ENCODE data around the gene KRTAP19-6. TPM values are rescaled to one million over a fixed set of nuclear protein-coding genes. Genes with fewer than 3 reads are reported as not detected.

Gene KRTAP19-6, protein sequence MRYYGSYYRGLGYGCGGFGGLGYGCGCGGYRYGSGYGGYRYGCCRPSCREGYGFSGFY
- total RNA-seq = not detected

DNA sequence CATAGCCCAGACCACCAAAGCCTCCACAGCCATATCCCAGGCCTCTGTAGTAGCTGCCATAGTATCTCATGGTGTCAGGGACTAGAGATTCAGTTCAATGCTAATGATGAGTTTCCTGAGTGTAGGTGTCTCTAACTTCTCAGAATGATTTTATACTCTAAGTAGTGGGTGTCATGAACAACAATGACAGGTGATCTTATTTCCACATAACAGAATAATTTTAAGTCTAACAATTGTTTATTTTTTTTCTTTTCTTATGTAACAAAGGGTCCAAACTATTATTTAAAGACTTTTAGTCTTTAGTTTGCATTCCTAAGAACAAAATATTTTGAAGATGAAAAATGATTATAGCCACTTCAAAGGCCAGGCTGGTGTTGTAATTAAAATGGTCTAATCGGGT lies at the start of gene KRTAP19-6:
TSS of gene KRTAP19-6 (minus strand) at position 101 of the 400 bp plus-strand sequence. CDS start at position 70, 31 bp downstream.
- Mint-ChIP-seq H3K4me1 (no peaks in the 10 kb centered on the region), H3K27me3 (no peaks in the 10 kb centered on the region), H3K27ac (no peak within 1 kb of the TSS), H3K36me3 (ENCODE audit: low read depth) (no peaks in the 10 kb centered on the region), H3K4me3 (no peak within 1 kb of the TSS), H3K9me3 (ENCODE audit: low read depth) (no peaks in the 10 kb centered on the region)
- DNase-seq (no peak), ATAC-seq (no peak)
- ChIA-PET CTCF (interaction anchor here (1.1 kb wide), 1 partner anchor 8 kb away, joined by 4 read pairs; no protein-coding TSS in a partner anchor), POLR2A (no interaction called here)
- intact Hi-C loops (cut with DNase I, micrococcal nuclease) = no loop called here

DNA sequence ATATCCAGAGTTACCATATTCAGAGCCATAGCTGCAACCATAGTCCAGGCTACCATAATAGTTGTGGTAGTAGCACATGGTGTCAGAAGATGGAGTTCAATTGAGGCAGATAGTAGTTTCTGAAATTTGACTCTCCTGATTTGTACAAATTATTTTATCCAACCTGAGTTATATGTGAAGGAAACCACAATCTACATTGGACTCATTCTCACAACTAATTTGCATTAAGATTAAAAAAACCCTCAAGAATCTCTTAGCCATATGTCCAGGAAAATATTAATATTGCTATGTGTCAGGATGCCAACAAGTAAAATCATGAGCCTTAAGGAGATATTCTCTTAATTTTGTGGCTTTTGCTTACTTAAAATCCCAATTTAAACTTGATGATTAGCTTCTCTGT lies 48.6 kb upstream of the KRTAP19-6 start, which contains the start of gene KRTAP22-2:
TSS of gene KRTAP22-2 (minus strand) at position 101 of the 400 bp plus-strand sequence.
- ChIA-PET POLR2A (no interaction called here), CTCF (no interaction called here)
- Mint-ChIP-seq H3K36me3 (ENCODE audit: low read depth) (no peaks in the 10 kb centered on the region), H3K27me3 (no peaks in the 10 kb centered on the region), H3K4me1 (no peaks in the 10 kb centered on the region), H3K27ac (no peak within 1 kb of the TSS), H3K9me3 (ENCODE audit: low read depth) (no peaks in the 10 kb centered on the region), H3K4me3 (no peak within 1 kb of the TSS)
- intact Hi-C loops (cut with DNase I, micrococcal nuclease) = no loop called here
- DNase-seq (no peak), ATAC-seq (no peak)

DNA sequence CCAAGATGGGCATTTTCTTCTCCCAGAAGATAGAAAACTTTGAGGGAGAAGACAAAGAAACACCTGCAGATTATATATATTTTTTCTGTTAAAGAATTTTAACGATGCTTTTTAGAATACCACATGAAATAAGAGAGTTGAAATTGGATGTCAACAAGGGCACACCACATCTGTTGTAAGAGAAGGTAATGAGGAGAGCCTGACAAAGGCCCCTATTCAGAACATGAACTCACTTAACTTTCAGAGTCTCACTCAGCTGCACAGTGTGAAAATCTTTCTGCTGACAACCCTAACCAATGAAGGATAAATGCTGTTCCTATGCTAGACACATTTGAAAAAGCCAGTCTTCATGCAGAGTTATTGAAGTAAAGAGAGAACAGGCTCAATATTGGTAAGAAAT lies 41.2 kb upstream of the KRTAP19-6 start:
- intact Hi-C loops (cut with DNase I, micrococcal nuclease) = no loop called here
- Mint-ChIP-seq H3K9me3 (ENCODE audit: low read depth) (no peaks in the 10 kb centered on the region), H3K4me1 (no peaks in the 10 kb centered on the region), H3K36me3 (ENCODE audit: low read depth) (no peaks in the 10 kb centered on the region), H3K27me3 (no peaks in the 10 kb centered on the region), H3K4me3 (no peak overlapping the region), H3K27ac (no peak overlapping the region)
- no peak for ATAC-seq
- ChIA-PET POLR2A (no interaction called here), CTCF (no interaction called here)
- no peak for DNase-seq

DNA sequence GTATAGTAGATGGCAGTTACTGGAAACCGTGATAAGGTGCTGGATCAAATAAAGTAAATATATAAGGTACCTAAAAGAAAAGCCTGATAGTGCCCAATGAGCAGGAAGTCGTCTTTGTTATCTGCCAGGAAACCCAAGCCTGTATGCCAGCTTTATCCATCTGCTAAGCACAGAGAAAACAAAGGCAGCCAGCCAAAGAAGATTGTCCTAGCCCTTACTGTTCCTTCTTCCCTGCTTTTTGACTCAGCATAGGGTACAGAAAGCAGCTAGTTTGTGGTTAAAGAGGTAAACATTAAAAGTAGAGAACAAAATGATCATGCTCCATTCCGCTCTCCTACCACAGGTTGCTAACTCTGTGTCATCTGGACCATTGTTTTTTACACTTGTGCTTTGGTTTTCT lies 38.5 kb upstream of the KRTAP19-6 start:
- POLR2A ChIA-PET = no interaction called here
- intact Hi-C loops (cut with DNase I, micrococcal nuclease) = no loop called here
- Mint-ChIP-seq H3K27ac (no peak overlapping the region), H3K4me3 (no peak overlapping the region), H3K36me3 (ENCODE audit: low read depth) (no peaks in the 10 kb centered on the region), H3K9me3 (ENCODE audit: low read depth) (no peaks in the 10 kb centered on the region), H3K4me1 (no peaks in the 10 kb centered on the region), H3K27me3 (peaks cover 2% of the 10 kb centered on the region)
- CTCF ChIA-PET = no interaction called here
- no peak for ATAC-seq
- DNase-seq = no peak

DNA sequence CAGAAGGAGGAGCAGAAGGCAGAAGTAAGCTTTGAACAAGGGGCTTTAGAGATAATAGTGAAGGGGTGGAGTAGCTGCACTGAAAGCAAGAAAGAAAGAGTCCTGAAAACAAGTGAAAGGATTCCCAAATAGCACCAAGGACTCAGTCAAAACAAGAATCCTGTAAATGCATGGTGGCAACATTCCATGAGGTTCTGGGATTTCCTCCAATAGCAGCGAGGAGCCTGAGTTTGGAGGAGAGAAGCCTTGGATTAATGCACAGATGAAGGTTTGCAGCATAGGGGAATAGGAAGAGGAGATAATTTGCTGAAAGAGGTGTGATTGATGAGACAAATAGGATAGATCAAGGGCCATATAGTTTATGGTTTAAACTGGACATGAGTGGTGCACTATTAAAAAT lies 37.7 kb upstream of the KRTAP19-6 start:
- Mint-ChIP-seq H3K27ac (no peak overlapping the region), H3K27me3 (peaks cover 2% of the 10 kb centered on the region), H3K36me3 (ENCODE audit: low read depth) (no peaks in the 10 kb centered on the region), H3K4me3 (no peak overlapping the region), H3K9me3 (ENCODE audit: low read depth) (no peaks in the 10 kb centered on the region), H3K4me1 (no peaks in the 10 kb centered on the region)
- intact Hi-C loops (cut with DNase I, micrococcal nuclease) = no loop called here
- no peak for DNase-seq
- ChIA-PET POLR2A (no interaction called here), CTCF (no interaction called here)
- no peak for ATAC-seq

DNA sequence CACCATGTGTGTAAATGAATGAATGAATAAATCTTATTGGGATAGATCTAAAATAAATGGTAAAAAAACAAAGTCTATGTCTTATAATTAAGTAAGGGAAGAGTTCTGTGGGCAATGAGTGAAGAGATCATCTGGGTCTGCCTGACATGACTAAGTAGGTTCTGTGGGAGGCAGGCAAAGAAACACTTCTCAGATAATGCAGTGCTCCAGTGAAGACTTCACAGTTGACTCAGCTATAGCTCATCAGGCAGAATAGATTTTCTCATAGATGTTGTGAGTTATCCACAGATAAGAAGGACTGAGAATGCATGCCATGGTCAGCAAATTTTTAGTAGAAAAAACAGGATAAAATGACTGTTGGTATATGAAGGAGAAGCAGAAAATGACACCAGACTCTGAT lies 36.1 kb upstream of the KRTAP19-6 start:
- intact Hi-C loops (cut with DNase I, micrococcal nuclease) = no loop called here

DNA sequence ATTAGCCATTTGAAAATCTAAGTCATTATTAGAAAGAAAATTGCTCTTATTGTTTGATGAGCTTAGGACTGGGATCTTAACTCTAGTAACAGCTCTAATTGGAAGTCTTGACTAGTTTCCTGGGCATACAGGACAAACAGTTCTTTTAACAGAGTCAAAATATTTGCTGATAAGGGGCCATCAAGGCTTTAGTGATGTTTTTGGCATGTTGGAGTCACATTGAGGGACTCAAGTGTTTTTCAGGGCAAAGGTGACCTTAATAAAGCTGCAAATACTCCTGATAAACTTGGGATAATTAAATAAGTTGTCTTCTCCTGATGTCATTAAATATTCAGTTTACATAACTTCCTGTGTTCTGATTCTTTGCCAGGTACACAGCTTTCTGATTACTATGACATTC lies 26.0 kb upstream of the KRTAP19-6 start:
- intact Hi-C loops (cut with DNase I, micrococcal nuclease) = no loop called here
- no peaks in the 10 kb centered on the region for H3K9me3 Mint-ChIP-seq (ENCODE audit: low read depth)
- H3K4me1 Mint-ChIP-seq = no peaks in the 10 kb centered on the region
- ChIA-PET POLR2A (no interaction called here), CTCF (interaction anchor here (1.0 kb wide), 1 partner anchor 9 kb away, joined by 3 read pairs; no protein-coding TSS in a partner anchor)
- no peak overlapping the region for H3K27ac Mint-ChIP-seq
- ATAC-seq (no peak), DNase-seq (no peak)
- H3K4me3 Mint-ChIP-seq = no peak overlapping the region
- no peaks in the 10 kb centered on the region for H3K36me3 Mint-ChIP-seq (ENCODE audit: low read depth)
- no peaks in the 10 kb centered on the region for H3K27me3 Mint-ChIP-seq

More for the DNA sequence above, 36.1 kb upstream of the KRTAP19-6 start:
- no peaks in the 10 kb centered on the region for H3K36me3 Mint-ChIP-seq (ENCODE audit: low read depth)
- ATAC-seq (no peak), DNase-seq (no peak)
- no peaks in the 10 kb centered on the region for H3K4me1 Mint-ChIP-seq
- no peaks in the 10 kb centered on the region for H3K9me3 Mint-ChIP-seq (ENCODE audit: low read depth)
- CTCF ChIA-PET = no interaction called here
- POLR2A ChIA-PET = no interaction called here
- no peak overlapping the region for H3K27ac Mint-ChIP-seq
- peaks cover 2% of the 10 kb centered on the region for H3K27me3 Mint-ChIP-seq
- H3K4me3 Mint-ChIP-seq = no peak overlapping the region

DNA sequence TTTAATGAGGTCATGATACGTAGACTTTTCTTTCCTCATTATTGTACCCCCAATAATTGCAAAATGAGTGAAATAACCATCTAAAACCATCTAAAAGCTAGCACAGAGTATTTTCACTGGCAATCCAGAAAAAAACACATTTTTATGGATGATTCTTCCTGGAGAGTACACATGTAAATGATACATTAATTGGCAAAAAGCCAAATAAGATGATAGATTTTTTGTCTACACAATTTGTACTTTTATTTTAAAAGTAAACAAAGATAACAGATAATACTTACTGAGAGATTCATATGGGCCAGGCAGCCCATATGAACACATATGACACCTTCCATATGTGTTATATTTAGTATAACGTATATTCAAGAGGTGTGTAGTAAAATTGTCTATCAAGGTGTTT lies 22.0 kb upstream of the KRTAP19-6 start:
- CTCF ChIA-PET = no interaction called here
- no peak for DNase-seq

DNA sequence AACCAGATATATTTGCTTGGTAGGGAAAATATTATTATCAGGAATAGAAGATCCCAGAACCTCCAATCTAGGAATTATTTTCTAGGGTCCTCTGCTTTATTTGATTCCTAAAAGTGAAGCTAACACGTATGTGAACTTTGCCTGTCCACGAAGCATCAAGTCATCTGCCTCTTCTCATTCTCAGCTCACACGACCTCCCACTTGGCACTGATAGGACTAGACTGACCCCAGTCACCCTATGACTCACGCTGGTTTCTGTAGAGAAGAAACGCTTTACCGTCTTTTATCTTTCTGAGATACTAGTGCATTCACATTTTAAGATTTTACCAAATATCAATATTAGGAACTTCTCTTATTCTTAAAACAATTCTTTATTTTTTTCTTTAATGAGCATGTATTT lies 21.4 kb upstream of the KRTAP19-6 start:
- no peak overlapping the region for H3K4me3 Mint-ChIP-seq
- DNase-seq (no peak), ATAC-seq (no peak)
- CTCF ChIA-PET = no interaction called here
- intact Hi-C loops (cut with DNase I, micrococcal nuclease) = no loop called here
- no peaks in the 10 kb centered on the region for H3K9me3 Mint-ChIP-seq (ENCODE audit: low read depth)
- H3K4me1 Mint-ChIP-seq = no peaks in the 10 kb centered on the region
- no peak overlapping the region for H3K27ac Mint-ChIP-seq
- H3K36me3 Mint-ChIP-seq (ENCODE audit: low read depth) = no peaks in the 10 kb centered on the region
- no peaks in the 10 kb centered on the region for H3K27me3 Mint-ChIP-seq
- POLR2A ChIA-PET = no interaction called here

More for the DNA sequence above, 22.0 kb upstream of the KRTAP19-6 start:
- Mint-ChIP-seq H3K4me1 (no peaks in the 10 kb centered on the region), H3K27me3 (no peaks in the 10 kb centered on the region), H3K27ac (no peak overlapping the region), H3K9me3 (ENCODE audit: low read depth) (no peaks in the 10 kb centered on the region), H3K4me3 (no peak overlapping the region), H3K36me3 (ENCODE audit: low read depth) (no peaks in the 10 kb centered on the region)
- POLR2A ChIA-PET = no interaction called here
- intact Hi-C loops (cut with DNase I, micrococcal nuclease) = no loop called here
- no peak for ATAC-seq

DNA sequence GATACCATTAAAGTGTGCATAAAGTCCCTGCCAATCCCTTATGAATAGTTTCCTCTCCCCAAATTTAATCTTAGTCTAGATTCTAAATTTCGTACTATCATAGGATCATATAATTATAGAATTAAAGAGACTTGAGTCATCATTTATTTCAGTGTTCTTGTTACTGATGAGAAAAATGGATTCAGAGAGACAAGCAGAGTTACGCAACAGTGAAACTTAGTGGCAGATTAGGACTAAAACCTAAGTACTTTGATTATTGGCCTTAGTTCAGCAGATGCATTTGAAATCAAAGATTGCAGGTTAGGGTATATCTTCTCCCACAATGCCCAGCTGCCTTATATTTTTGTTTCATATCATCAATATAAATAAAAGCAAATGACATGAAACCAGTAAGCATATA lies 20.3 kb upstream of the KRTAP19-6 start:
- ChIA-PET POLR2A (no interaction called here), CTCF (no interaction called here)
- Mint-ChIP-seq H3K9me3 (ENCODE audit: low read depth) (no peaks in the 10 kb centered on the region), H3K36me3 (ENCODE audit: low read depth) (no peaks in the 10 kb centered on the region), H3K4me3 (no peak overlapping the region), H3K4me1 (no peaks in the 10 kb centered on the region), H3K27me3 (no peaks in the 10 kb centered on the region), H3K27ac (no peak overlapping the region)
- DNase-seq (no peak), ATAC-seq (no peak)
- intact Hi-C loops (cut with DNase I, micrococcal nuclease) = no loop called here

DNA sequence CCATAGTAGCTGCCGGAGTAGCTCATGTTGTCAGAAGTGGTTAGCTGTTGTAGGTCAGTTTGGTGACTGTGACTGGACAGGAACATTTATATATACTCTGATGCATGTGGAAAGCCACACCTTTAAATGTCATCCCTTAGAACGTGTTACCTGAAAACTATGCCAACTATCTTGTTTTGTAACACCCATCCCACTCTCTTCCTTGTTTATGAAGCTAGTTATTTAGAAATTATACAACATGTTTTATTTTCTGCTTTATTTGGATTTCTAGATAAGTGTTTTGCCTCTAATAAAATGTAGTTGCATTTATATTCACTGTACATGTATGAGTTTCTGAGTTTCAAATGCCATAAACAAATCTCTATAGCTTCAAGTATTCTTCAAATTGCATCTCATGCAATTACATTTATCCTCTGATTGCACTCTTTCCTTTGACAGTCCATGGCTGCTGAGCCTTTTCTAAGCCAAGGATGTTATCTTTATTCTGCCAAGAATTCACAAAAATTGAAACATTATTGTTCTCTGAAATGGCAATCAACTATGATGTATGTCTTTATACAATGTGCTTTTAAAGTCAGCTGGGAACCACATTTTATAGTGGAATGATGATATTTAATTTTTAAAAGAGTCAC lies 19.7 kb upstream of the KRTAP19-6 start, which contains the start of gene KRTAP19-7:
TSS of gene KRTAP19-7 (minus strand) at position 51 of the 632 bp plus-strand sequence. CDS start at position 26, 25 bp downstream.
- intact Hi-C loops (cut with DNase I, micrococcal nuclease) = no loop called here
- ATAC-seq (no peak), DNase-seq (no peak)
- Mint-ChIP-seq H3K4me3 (no peak within 1 kb of the TSS), H3K9me3 (ENCODE audit: low read depth) (no peaks in the 10 kb centered on the region), H3K27ac (no peak within 1 kb of the TSS), H3K27me3 (no peaks in the 10 kb centered on the region), H3K4me1 (no peaks in the 10 kb centered on the region), H3K36me3 (ENCODE audit: low read depth) (no peaks in the 10 kb centered on the region)
- ChIA-PET POLR2A (no interaction called here), CTCF (no interaction called here)

DNA sequence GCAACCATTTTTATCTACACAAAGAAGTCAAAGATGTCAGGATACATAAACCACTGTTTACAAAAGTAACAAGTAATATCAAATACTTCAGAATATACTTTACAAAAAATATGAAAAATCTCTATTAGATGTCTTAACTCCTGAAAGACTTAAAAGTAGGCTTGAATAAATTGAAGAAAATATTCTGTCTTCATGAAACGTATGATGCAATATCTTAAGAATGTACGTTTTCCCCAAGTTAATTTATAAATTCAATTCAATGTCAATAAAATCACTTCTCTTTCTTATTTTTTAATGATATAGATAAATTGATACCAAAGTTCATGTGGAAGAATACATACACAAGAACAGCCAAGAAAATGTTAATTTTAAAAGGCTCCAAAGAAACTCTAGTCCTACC lies 13.4 kb upstream of the KRTAP19-6 start:
- H3K27ac Mint-ChIP-seq = no peak overlapping the region
- peaks cover 4% of the 10 kb centered on the region for H3K9me3 Mint-ChIP-seq (ENCODE audit: low read depth)
- CTCF ChIA-PET = no interaction called here
- H3K4me1 Mint-ChIP-seq = no peaks in the 10 kb centered on the region
- no peaks in the 10 kb centered on the region for H3K36me3 Mint-ChIP-seq (ENCODE audit: low read depth)
- DNase-seq = no peak
- POLR2A ChIA-PET = no interaction called here
- H3K27me3 Mint-ChIP-seq = peaks cover 5% of the 10 kb centered on the region
- ATAC-seq = no peak
- no peak overlapping the region for H3K4me3 Mint-ChIP-seq
- intact Hi-C loops (cut with DNase I, micrococcal nuclease) = no loop called here
